NT2/D1 (cell line): ENCODE data around the gene OR51B4.

ENCODE experiments used
- SUZ12 ChIP-seq: IDR thresholded peaks from 2 replicates; pipeline ENCODE4 v1.6.1; 2011; ENCODE audit not compliant: insufficient read length, insufficient read depth; ENCODE audit errors: extremely low read depth
- YY1 ChIP-seq: IDR thresholded peaks from 2 replicates; pipeline ENCODE4 v1.6.1; 2011; ENCODE audit not compliant: insufficient read length, insufficient read depth
- ZNF274 ChIP-seq: IDR thresholded peaks from 2 replicates; pipeline ENCODE4 v1.6.1; 2011; ENCODE audit warnings: mild to moderate bottlenecking, low read depth, low read length

DNA sequence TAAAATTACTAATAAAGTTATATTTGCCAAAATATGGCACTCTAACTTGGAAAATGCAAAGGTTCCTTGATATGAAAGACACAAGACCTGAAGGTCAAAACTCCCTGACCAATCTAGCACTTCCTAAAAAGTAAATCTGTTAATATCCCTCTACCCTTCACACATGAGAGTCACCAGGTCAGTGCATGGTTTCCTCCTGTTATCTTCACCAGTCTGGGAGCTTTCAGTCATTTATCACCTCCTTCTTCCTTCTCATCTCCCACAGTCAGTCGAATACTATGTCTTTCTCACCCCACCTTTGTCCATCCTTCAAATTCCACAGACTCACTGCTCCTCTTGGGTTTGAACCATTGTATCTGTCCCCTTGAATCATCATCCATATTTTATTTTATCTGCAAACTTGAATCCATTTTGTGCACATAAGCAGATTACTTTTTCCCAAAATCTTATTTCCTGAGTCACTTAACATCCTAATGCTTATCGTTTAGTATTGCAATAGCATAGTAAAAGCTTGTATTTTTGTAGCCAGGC, 34.6 kb downstream of the OR51B4 start:
- no peak for TF ChIP-seq ZNF274
- TF ChIP-seq YY1, result no peak
- no peak for TF ChIP-seq SUZ12
